ENCODE measurements around the gene NFIB. TPM values are rescaled to one million over a fixed set of nuclear protein-coding genes. Genes with fewer than 3 reads are reported as not detected.

The NFIB gene
- total and polyA plus RNA-seq, 2 of the 4 experiments (the other 2 are of a cell fraction): 1.4 to 2.0 TPM

- Histone ChIP-seq H2BK120ac (ENCODE audit: low read depth, low read length) (no peak overlapping the region), H2AFZ (replicated peaks; ENCODE audit: low read length, poor library complexity) (no peak overlapping the region), H4K5ac (ENCODE audit: low read depth, low read length) (no peak overlapping the region), H3K56ac (ENCODE audit: extremely low read depth, insufficient read depth, low read length) (no peak overlapping the region), H4K91ac (ENCODE audit: insufficient read depth, low read depth, low read length) (no peak overlapping the region), H2BK15ac (ENCODE audit: low read depth, low read length) (no peak overlapping the region), H3K4ac (ENCODE audit: low read depth, low read length) (no peak overlapping the region), H2AK9ac (replicated peaks; ENCODE audit: low read depth, low read length, poor library complexity) (no peak overlapping the region), H3K4me1 (ENCODE audit: control insufficient read depth, insufficient read depth, low read length) (peaks cover 7% of the 10 kb centered on the region), H4K20me1 (ENCODE audit: insufficient read depth, low read length) (no peaks in the 10 kb centered on the region), H3K4me2 (ENCODE audit: low read depth, low read length) (no peak overlapping the region), H2BK5ac (ENCODE audit: low read depth, low read length, poor library complexity, severe bottlenecking) (no peak overlapping the region), H3K9me1 (ENCODE audit: insufficient read depth, low read length) (no peaks in the 10 kb centered on the region), H3K9ac (ENCODE audit: low read depth, low read length) (no peak overlapping the region), H4K8ac (ENCODE audit: low read depth in 2 of 2, low read length in 2 of 2) (no peak overlapping the region), H3K36me3 (ENCODE audit: control insufficient read depth, insufficient read depth, low read length) (no peaks in the 10 kb centered on the region), H3K14ac (replicated peaks; ENCODE audit: low read depth, low read length) (no peak overlapping the region), H3K27ac (ENCODE audit: insufficient read depth, low read length) (no peak overlapping the region), H3K9me3 (ENCODE audit: control insufficient read depth, insufficient read depth, low read length) (no peaks in the 10 kb centered on the region), H3K23ac (ENCODE audit: low read depth, low read length) (no peak overlapping the region), H3K79me1 (ENCODE audit: low read depth in 1 of 2, low read length in 2 of 2) (no peaks in the 10 kb centered on the region), H2AK5ac (ENCODE audit: low read depth, low read length) (no peak overlapping the region), H3K27me3 (ENCODE audit: control insufficient read depth, insufficient read depth, low read length) (peaks cover 2% of the 10 kb centered on the region; the same call in 1 of the 2 replicates), H3K18ac (ENCODE audit: low read depth, low read length) (no peak overlapping the region), H2BK20ac (ENCODE audit: low read depth, low read length) (no peak overlapping the region), H3K4me3 (ENCODE audit: insufficient read depth, low read depth, low read length) (no peak overlapping the region)
- ATAC-seq (ENCODE audit: low read depth) (no peak), DNase-seq (no peak)
- no peak for TF ChIP-seq POLR2A (IDR thresholded peaks at IDR 0.05; ENCODE audit: low read depth, low read length)
- no peak for TF ChIP-seq USF2 (IDR thresholded peaks at IDR 0.05; ENCODE audit: low read depth, low read length)
- TF ChIP-seq, protein P1, sequence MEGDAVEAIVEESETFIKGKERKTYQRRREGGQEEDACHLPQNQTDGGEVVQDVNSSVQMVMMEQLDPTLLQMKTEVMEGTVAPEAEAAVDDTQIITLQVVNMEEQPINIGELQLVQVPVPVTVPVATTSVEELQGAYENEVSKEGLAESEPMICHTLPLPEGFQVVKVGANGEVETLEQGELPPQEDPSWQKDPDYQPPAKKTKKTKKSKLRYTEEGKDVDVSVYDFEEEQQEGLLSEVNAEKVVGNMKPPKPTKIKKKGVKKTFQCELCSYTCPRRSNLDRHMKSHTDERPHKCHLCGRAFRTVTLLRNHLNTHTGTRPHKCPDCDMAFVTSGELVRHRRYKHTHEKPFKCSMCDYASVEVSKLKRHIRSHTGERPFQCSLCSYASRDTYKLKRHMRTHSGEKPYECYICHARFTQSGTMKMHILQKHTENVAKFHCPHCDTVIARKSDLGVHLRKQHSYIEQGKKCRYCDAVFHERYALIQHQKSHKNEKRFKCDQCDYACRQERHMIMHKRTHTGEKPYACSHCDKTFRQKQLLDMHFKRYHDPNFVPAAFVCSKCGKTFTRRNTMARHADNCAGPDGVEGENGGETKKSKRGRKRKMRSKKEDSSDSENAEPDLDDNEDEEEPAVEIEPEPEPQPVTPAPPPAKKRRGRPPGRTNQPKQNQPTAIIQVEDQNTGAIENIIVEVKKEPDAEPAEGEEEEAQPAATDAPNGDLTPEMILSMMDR (conservative IDR thresholded peaks at IDR 0.05; ENCODE audit: low read depth, low read length): no peak
- TF ChIP-seq RAD21 (IDR thresholded peaks at IDR 0.05; ENCODE audit: low read length): no peak
- TF ChIP-seq MAFK (IDR thresholded peaks at IDR 0.05; ENCODE audit: low read depth, low read length): no peak
- TF ChIP-seq SMC3 (IDR thresholded peaks at IDR 0.05; ENCODE audit: low read depth, low read length): no peak
- TF ChIP-seq CEBPB (IDR thresholded peaks at IDR 0.05; ENCODE audit: low read depth, low read length): no peak
- TF ChIP-seq BHLHE40 (IDR thresholded peaks at IDR 0.05; ENCODE audit: low read depth, low read length): no peak
- no peak for TF ChIP-seq NFE2L2 (IDR thresholded peaks at IDR 0.05; ENCODE audit: low read depth, low read length)
- TF ChIP-seq CHD1 (IDR thresholded peaks at IDR 0.05; ENCODE audit: low read depth, low read length): no peak
- TF ChIP-seq RCOR1 (IDR thresholded peaks at IDR 0.05; ENCODE audit: insufficient replicate concordance, low read length): no peak
- TF ChIP-seq, protein P2, sequence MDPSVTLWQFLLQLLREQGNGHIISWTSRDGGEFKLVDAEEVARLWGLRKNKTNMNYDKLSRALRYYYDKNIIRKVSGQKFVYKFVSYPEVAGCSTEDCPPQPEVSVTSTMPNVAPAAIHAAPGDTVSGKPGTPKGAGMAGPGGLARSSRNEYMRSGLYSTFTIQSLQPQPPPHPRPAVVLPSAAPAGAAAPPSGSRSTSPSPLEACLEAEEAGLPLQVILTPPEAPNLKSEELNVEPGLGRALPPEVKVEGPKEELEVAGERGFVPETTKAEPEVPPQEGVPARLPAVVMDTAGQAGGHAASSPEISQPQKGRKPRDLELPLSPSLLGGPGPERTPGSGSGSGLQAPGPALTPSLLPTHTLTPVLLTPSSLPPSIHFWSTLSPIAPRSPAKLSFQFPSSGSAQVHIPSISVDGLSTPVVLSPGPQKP (IDR thresholded peaks at IDR 0.05; ENCODE audit: borderline replicate concordance, low read depth, low read length): no peak
- TF ChIP-seq RFX5 (IDR thresholded peaks at IDR 0.05; ENCODE audit: low read depth, low read length): no peak
- dilution Hi-C loops (cut with HindIII; ENCODE audit: low sequenced_read_pairs, unreplicated experiment) (no loop called here), intact Hi-C loops (cut with micrococcal nuclease) (loop anchor here (10.0 kb wide), 1 partner anchor 207 kb away; no protein-coding TSS in a partner anchor), in situ Hi-C loops (cut with MboI; ENCODE audit: low sequenced_read_pairs) (loop anchor here (10.0 kb wide), 1 partner anchor 207 kb away; no protein-coding TSS in a partner anchor)
- ChIA-PET POLR2A (ENCODE audit: unreplicated experiment) (no interaction called here), CTCF (no interaction called here)
- WGBS, 2 experiments (ENCODE audit: extremely low coverage in 2 of 2, insufficient read length in 1 of 2): no CpG with 5 or more reads among the region's 1 CpG
- BruUV-seq (replicated peaks): no TSS peak
These were observed 95.7 kb downstream of the NFIB start for GRCh38 chr9:14218253-14218652.
